GM23338 (cell line): ENCODE data around the gene NOTO.

Experiments
- CTCF ChIP-seq, 2 experiments: fragments of 200-600 bp in 1 of 2; sonication (generic) in 1 of 2; conservative IDR thresholded peaks; 2 replicates each; pipeline versions ENCODE4 v1.5.1 to v1.6.1; 2016 to 2017; ENCODE audit warnings: antibody characterized with exemption in 2 of 2, low read depth in 2 of 2, mild to moderate bottlenecking in 2 of 2, moderate library complexity in 1 of 2
- ETS1 ChIP-seq: IDR thresholded peaks from 2 replicates; pipeline ENCODE4 v1.6.1; 2016; ENCODE audit warnings: antibody characterized with exemption
- EZH2 ChIP-seq: fragments of 200-600 bp; sonication (generic); IDR thresholded peaks from one replicate; pipeline ENCODE4 v1.8.0; 2017; ENCODE audit warnings: antibody characterized with exemption, mild to moderate bottlenecking, low read depth; ENCODE audit not compliant: unreplicated experiment
- EZH2phosphoT487 ChIP-seq: fragments of 200-600 bp; sonication (generic); IDR thresholded peaks from one replicate; pipeline ENCODE4 v1.8.1; 2018; ENCODE audit warnings: antibody characterized with exemption; ENCODE audit not compliant: unreplicated experiment
- JUNB ChIP-seq: IDR thresholded peaks from one replicate; pipeline ENCODE4 v1.6.1; 2016; ENCODE audit warnings: antibody characterized with exemption; ENCODE audit not compliant: unreplicated experiment
- POLR2AphosphoS5 ChIP-seq: IDR thresholded peaks from 2 replicates; pipeline ENCODE4 v1.6.1; 2016; ENCODE audit warnings: antibody characterized with exemption, low read depth
- TF ChIP-seq, protein P1 (sequence below): IDR thresholded peaks from one replicate; pipeline ENCODE4 v1.6.1; 2018; ENCODE audit warnings: antibody characterized with exemption; ENCODE audit not compliant: unreplicated experiment

DNA sequence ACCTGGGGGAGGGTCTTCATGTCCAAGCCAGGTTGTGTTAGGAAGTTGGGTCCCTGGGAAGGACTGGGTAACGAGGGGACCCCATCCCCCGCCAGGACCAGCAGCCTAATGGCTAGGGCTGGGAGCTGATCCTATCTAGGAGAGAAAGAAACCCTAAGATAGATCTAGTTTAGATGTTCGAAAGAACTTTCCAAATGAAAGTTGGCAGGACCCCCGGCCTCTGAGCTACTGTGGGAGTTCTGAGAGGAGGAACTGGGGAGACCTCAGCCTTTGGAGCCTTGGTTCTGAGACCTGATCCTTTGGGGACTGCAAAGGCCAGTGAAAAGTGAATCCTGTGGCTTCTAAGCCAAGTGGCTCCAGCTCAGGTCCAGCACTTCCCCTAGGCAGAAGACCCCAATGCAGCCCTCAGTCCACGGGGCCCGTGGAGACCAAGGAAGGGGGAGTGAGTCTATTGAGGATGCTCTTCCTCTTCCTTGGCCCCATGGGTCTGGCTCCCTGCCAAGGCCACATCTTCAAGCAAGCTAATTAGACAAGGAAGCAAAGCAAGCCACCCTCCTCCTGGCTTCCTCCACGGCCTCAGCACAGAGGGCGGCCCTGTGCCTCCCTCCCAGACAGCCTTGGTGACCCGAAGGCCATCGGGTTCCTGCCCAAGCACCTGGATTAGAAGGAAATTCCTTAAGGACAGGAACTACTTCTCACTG lies 55.2 kb downstream of the NOTO start:
- no peak for TF ChIP-seq EZH2
- no peak for TF ChIP-seq CTCF (conservative IDR thresholded peaks at IDR 0.05; ENCODE audit: low read depth in 2 of 2)
- no peak for TF ChIP-seq EZH2phosphoT487
- TF ChIP-seq POLR2AphosphoS5: no peak
- TF ChIP-seq, protein P1, sequence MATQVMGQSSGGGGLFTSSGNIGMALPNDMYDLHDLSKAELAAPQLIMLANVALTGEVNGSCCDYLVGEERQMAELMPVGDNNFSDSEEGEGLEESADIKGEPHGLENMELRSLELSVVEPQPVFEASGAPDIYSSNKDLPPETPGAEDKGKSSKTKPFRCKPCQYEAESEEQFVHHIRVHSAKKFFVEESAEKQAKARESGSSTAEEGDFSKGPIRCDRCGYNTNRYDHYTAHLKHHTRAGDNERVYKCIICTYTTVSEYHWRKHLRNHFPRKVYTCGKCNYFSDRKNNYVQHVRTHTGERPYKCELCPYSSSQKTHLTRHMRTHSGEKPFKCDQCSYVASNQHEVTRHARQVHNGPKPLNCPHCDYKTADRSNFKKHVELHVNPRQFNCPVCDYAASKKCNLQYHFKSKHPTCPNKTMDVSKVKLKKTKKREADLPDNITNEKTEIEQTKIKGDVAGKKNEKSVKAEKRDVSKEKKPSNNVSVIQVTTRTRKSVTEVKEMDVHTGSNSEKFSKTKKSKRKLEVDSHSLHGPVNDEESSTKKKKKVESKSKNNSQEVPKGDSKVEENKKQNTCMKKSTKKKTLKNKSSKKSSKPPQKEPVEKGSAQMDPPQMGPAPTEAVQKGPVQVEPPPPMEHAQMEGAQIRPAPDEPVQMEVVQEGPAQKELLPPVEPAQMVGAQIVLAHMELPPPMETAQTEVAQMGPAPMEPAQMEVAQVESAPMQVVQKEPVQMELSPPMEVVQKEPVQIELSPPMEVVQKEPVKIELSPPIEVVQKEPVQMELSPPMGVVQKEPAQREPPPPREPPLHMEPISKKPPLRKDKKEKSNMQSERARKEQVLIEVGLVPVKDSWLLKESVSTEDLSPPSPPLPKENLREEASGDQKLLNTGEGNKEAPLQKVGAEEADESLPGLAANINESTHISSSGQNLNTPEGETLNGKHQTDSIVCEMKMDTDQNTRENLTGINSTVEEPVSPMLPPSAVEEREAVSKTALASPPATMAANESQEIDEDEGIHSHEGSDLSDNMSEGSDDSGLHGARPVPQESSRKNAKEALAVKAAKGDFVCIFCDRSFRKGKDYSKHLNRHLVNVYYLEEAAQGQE: no peak
- no peak for TF ChIP-seq JUNB
- no peak for TF ChIP-seq ETS1
